T-helper 2 cell treated with Interferon-gamma antibody and Interleukin-4, amounts not matched to agents 5 μg/mL and 100 μg/mL, for 36 hours (primary cell): ENCODE results near the gene NUDT14.

Experiments used
- DNase-seq: peaks from one replicate; pipeline ENCODE4 v3.0.0; 2021; ENCODE audit warnings: low spot score
- H3K27ac Mint-ChIP-seq: one replicate; pipeline ENCODE4 v1.8.0; 2021; ENCODE audit warnings: mild to moderate bottlenecking, mixed read lengths
- H3K27me3 Mint-ChIP-seq: one replicate; pipeline ENCODE4 v1.8.0; 2021; ENCODE audit warnings: low read depth, mixed read lengths
- H3K36me3 Mint-ChIP-seq: one replicate; pipeline ENCODE4 v1.8.0; 2021; ENCODE audit warnings: low read depth, mixed read lengths
- H3K4me1 Mint-ChIP-seq: one replicate; pipeline ENCODE4 v1.8.0; 2021; ENCODE audit warnings: low read depth, mixed read lengths
- H3K4me3 Mint-ChIP-seq: one replicate; pipeline ENCODE4 v1.8.0; 2022; ENCODE audit warnings: mild to moderate bottlenecking, moderate library complexity, mixed read lengths
- H3K9me3 Mint-ChIP-seq: one replicate; pipeline ENCODE4 v1.8.0; 2021; ENCODE audit warnings: mixed read lengths

NUDT14 gene

GRCh38 chr14:105158794-105159193 is 22.3 kb downstream of the NUDT14 start:
- Mint-ChIP-seq H3K27me3 (no peaks in the 10 kb centered on the region), H3K9me3 (no peaks in the 10 kb centered on the region)

GRCh38 chr14:105157872-105158271 is 23.2 kb downstream of the NUDT14 start:
- H3K4me1 Mint-ChIP-seq: no peaks in the 10 kb centered on the region
- H3K9me3 Mint-ChIP-seq: no peaks in the 10 kb centered on the region
- no peak overlapping the region for H3K27ac Mint-ChIP-seq
- no peaks in the 10 kb centered on the region for H3K27me3 Mint-ChIP-seq
- H3K36me3 Mint-ChIP-seq: no peaks in the 10 kb centered on the region
- DNase-seq: no peak
- H3K4me3 Mint-ChIP-seq: no peak overlapping the region

More at GRCh38 chr14:105158794-105159193, 22.3 kb downstream of the NUDT14 start:
- no peak for DNase-seq
- Mint-ChIP-seq H3K4me3 (no peak overlapping the region), H3K4me1 (no peaks in the 10 kb centered on the region), H3K36me3 (no peaks in the 10 kb centered on the region), H3K27ac (no peak overlapping the region)

DNA sequence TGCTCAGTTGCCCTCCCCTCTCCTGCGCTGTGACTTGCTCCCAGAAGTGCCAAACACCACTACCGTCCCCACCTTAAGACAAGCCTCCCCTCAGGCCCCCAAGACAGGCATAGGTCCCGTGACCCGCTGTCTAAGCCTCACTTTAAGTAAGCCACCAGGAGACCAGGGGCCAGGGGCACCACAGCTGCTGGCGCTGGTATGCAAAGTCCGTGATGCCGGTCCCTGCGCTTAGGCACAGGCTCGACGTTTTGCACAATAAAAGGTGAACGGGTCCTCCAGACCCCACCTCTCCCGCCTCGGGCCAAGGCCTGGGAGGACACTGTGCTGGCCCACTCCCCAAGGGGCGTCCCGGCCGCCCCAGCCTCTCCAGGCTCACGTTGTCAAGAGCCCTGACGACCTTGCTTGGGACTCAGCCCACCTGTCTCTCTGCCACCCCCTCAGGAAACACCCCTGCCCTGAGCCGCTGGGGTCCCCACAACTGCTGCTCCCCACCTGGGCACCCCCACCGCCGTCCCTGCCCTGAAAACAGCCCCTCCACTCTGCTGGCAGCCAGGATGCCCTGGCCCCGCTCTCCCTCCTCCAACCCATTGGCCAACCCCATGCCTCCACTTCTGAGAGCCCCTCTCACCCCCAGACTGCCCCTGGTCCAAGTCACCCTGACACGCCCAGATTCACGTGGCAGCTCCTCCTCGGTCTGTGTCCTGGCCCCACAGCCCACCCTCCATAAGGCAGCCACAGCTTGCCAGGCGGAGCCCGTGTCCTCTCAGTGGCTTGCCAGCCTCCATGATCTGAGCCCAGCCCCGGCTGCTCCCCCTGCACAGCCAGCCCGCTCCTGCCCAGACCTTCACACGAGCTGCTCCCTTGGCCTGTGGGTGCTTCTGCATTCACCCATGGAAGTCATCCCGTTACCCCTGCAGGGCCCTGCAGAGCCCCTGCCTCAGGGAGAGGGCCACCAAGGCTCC is 24.4 kb downstream of the NUDT14 start:
- H3K9me3 Mint-ChIP-seq: no peaks in the 10 kb centered on the region
- H3K27me3 Mint-ChIP-seq: no peaks in the 10 kb centered on the region
- no peak overlapping the region for H3K4me3 Mint-ChIP-seq
- no peak for DNase-seq
- no peaks in the 10 kb centered on the region for H3K36me3 Mint-ChIP-seq
- H3K4me1 Mint-ChIP-seq: no peaks in the 10 kb centered on the region
- no peak overlapping the region for H3K27ac Mint-ChIP-seq

DNA sequence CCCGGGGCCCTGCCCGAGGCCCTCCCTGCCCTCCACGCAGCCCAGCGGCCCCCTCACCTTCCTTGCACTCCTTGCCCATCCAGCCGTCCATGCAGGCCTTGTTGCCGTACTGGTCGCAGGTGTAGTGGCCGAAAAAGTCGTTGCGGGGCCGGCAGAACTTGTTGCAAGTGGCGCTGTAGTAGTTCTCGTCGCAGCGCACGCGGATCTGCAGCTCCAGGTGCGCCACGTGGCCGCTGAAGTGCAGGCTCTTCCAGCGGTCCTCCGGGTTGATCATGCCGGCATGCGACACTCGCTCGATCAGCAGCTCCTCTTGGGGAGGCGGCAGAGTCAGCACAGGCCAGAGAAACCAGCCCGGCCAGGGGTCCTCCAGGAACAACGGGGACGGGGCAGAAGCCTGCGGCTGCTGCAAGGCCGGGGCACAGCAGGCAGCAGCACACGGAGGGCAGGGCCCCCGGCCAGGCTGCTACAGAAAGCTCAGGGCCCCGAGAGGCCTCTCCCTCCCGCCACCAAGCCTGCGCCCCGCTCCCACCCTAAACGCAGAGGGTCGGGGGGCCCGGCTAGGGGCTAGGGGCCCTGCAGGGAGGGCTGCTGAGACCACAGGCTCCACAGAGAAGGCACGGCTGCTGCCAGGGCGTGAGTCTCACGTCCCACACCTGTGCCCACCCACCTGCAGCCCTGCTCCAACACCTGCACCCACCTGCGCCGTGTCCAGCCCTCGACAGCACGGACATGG is 25.3 kb downstream of the NUDT14 start:
- H3K27me3 Mint-ChIP-seq: no peaks in the 10 kb centered on the region
- DNase-seq: no peak
- no peaks in the 10 kb centered on the region for H3K36me3 Mint-ChIP-seq
- H3K27ac Mint-ChIP-seq: no peak overlapping the region
- no peak overlapping the region for H3K4me3 Mint-ChIP-seq
- no peaks in the 10 kb centered on the region for H3K9me3 Mint-ChIP-seq
- no peaks in the 10 kb centered on the region for H3K4me1 Mint-ChIP-seq

DNA sequence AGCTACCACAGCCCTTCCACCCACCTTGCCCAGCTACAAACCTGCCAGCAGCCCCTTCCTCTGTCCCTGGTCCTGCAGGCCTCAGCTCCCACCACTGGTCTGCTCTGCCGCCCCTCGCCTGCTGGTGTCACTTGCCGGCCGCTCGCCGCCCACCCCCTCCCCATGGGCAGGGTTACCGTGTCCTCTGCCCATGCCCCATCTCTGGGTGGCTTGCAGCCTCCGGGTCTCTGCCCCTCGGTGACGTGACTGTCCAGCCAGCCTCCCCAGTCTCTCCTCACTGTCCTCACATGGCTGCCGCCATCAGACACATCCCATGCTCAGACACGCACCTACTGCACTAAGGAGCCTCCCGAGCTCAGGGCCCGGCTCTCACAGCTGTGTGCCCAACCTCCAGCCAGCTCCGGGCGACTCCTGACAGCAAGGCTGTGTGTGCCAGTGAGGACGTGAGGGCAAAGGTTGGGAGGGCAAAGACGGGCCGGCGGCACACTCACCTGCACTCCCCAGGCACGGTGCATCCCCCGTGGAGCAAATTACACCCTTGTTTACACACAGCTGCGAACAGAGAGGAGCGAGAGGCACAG is 26.0 kb downstream of the NUDT14 start:
- no peaks in the 10 kb centered on the region for H3K9me3 Mint-ChIP-seq
- H3K36me3 Mint-ChIP-seq: no peaks in the 10 kb centered on the region
- H3K4me1 Mint-ChIP-seq: no peaks in the 10 kb centered on the region
- H3K27ac Mint-ChIP-seq: no peak overlapping the region
- no peak for DNase-seq
- H3K27me3 Mint-ChIP-seq: no peaks in the 10 kb centered on the region
- H3K4me3 Mint-ChIP-seq: no peak overlapping the region

- Mint-ChIP-seq H3K36me3 (no peaks in the 10 kb centered on the region), H3K27ac (no peak overlapping the region), H3K4me3 (no peak overlapping the region), H3K4me1 (no peaks in the 10 kb centered on the region), H3K9me3 (no peaks in the 10 kb centered on the region), H3K27me3 (no peaks in the 10 kb centered on the region)
- no peak for DNase-seq
Observed at GRCh38 chr14:105154476-105154871, 26.6 kb downstream of the NUDT14 start.

DNA sequence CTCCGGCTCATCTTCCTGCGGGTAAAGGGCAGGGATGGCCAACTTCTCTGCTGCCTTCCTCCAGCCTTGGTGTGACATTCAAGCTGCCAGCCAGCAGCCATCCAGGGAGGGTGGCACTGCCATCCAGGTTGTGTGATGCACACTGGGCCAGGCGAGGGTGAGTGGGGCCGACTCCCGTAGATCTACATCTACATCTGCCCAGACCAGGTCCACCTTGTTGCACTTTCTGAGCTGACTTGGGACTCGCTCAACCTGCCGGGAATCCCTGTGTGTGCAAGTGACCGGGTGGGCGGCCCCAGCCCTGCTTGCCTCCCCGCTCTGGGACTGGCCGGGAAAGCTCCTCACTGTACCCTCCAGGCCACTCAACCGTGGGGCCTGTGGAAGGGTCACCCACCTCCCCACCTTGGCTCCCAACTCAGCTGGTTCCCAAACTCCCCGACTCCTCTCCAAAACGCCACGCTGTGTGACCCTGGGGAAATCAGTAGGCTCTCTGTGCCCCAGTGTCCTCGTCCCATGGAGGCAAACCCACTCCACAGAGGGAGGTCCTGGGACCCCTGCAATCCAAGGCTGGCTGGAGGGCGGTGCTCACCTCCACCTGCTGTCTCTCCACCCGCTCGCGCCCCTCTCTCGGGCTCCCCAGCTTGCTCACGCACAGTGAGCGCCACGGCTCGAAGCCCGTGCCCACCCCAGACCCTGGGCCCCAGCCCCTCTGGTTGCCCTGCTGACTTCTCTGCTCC is 27.2 kb downstream of the NUDT14 start:
- H3K27me3 Mint-ChIP-seq: no peaks in the 10 kb centered on the region
- no peaks in the 10 kb centered on the region for H3K36me3 Mint-ChIP-seq
- H3K27ac Mint-ChIP-seq: no peak overlapping the region
- DNase-seq: no peak
- no peaks in the 10 kb centered on the region for H3K4me1 Mint-ChIP-seq
- no peaks in the 10 kb centered on the region for H3K9me3 Mint-ChIP-seq
- no peak overlapping the region for H3K4me3 Mint-ChIP-seq

DNA sequence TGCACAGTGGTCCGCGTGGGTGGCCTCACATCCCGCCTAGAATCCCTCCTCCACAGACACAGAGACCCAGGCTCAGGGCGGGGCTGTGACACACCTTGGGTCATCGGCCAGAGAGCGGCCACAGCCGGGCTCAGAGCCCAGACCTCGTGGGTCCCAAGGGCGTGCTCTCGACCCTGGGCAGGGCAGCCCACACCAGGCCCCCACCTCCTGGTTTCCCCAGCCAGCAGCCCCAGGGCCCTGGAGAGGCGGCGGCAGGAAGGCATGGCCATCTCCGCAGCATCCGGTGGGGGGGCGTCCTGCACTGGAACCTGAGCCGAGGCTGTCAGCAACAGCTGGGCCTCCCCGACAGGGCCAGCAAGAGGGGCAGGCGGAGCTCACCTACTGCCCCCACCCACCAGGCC is 27.8 kb downstream of the NUDT14 start:
- Mint-ChIP-seq H3K36me3 (no peaks in the 10 kb centered on the region), H3K9me3 (no peaks in the 10 kb centered on the region), H3K27me3 (no peaks in the 10 kb centered on the region), H3K4me3 (no peak overlapping the region), H3K4me1 (no peaks in the 10 kb centered on the region), H3K27ac (no peak overlapping the region)
- DNase-seq: no peak

DNA sequence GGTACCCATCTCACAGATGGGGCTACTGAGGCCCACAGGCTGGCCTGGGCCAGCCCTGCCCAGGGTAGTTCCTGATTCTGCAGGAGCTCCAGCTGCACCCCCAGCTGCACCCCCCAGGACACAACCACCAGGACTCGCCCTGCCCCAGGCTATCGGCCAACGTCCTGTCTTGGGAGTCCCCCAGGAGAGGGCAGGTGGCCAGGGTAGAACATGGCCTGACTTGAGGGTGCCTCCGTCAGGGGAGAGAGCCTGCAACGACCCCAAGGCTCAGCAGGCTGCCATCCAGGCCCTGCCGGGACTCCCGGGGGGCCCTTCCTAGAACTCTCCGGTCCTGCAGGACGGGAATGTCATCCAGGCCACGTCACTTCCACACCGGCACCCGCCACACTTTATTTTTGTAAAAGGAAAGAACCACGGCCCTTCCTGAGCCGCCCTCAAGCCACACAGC is 28.3 kb downstream of the NUDT14 start:
- no peaks in the 10 kb centered on the region for H3K36me3 Mint-ChIP-seq
- no peaks in the 10 kb centered on the region for H3K4me1 Mint-ChIP-seq
- H3K9me3 Mint-ChIP-seq: no peaks in the 10 kb centered on the region
- no peaks in the 10 kb centered on the region for H3K27me3 Mint-ChIP-seq
- no peak overlapping the region for H3K4me3 Mint-ChIP-seq
- DNase-seq: no peak
- H3K27ac Mint-ChIP-seq: no peak overlapping the region

GRCh38 chr14:105151838-105152793 is 29.0 kb downstream of the NUDT14 start:
- Mint-ChIP-seq H3K27me3 (no peaks in the 10 kb centered on the region), H3K36me3 (no peaks in the 10 kb centered on the region), H3K27ac (no peak overlapping the region), H3K9me3 (no peaks in the 10 kb centered on the region), H3K4me1 (no peaks in the 10 kb centered on the region), H3K4me3 (no peak overlapping the region)
- DNase-seq: no peak

DNA sequence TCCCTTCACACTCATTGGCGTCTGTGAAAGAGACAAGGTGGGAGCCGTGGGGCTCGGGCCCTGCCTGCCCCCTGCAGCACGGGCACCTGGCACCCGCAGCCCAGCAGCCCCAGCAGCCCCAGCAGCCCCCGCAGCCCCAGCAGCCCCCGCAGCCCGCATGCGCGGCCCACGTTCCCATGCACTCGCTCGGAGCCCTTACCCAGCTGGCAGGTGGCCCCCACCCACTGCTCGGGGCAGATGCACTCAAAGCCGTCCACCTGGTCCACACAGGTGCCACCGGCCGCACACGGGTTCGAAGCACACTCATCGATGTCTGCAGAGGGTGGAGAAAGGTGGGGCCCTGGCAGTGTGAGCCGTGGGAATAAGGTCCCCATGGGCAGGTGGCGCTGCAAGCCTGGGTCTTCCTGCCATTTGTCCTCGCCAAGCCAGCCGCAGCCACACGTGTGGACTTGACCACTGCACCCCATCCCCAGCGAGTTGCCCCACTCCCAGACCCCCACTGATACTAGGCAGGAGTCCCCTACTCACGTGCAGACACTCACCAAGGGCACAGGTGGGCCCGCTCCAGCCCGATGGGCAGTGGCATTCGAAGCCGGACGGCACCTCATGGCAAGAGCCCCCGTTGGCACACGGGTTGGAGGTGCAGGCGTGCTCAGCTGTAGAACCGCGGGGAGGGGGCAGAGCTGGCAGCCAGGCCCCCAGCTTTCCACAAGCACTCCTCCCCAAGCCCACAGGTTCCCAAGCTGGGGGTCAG is 29.9 kb downstream of the NUDT14 start:
- no peak for DNase-seq
- no peak overlapping the region for H3K4me3 Mint-ChIP-seq
- H3K36me3 Mint-ChIP-seq: no peaks in the 10 kb centered on the region
- H3K27me3 Mint-ChIP-seq: no peaks in the 10 kb centered on the region
- no peak overlapping the region for H3K27ac Mint-ChIP-seq
- no peaks in the 10 kb centered on the region for H3K9me3 Mint-ChIP-seq
- no peaks in the 10 kb centered on the region for H3K4me1 Mint-ChIP-seq

DNA sequence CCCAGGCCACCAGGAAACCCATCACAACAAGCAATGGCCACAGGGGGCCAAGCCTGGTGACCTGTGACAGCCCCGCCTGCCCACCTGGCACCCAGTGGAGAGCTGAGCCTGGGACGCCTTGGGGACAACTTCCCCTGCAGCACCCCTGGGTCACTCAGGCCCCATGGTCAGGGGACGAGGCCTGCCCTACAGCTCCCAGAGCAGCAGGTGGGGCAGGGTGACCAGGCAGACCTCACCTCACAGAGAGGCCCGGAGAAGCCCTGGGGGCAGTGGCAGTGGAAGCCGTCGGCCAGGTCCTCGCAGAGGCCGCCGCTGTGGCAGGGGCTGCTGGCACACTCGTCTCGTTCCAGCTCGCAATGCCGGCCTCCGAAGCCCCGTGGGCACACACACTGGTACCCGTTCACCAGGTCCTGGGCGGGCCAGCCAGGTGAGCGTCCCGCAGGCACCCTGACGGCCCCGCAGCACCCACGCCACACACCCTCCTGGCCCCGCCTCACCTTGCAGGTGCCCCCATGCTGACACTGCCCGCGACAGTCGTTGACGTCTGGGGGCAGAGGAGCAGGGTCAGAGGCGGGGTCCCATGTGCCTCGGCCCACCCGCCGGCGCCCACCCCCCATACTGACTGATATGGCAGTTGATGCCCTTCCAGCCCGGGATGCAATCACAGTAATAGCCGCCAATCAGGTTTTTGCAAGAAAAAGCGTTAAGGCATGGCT is 30.6 kb downstream of the NUDT14 start:
- no peaks in the 10 kb centered on the region for H3K9me3 Mint-ChIP-seq
- no peak overlapping the region for H3K27ac Mint-ChIP-seq
- no peaks in the 10 kb centered on the region for H3K27me3 Mint-ChIP-seq
- no peak overlapping the region for H3K4me3 Mint-ChIP-seq
- H3K4me1 Mint-ChIP-seq: no peaks in the 10 kb centered on the region
- H3K36me3 Mint-ChIP-seq: no peaks in the 10 kb centered on the region
- DNase-seq: no peak
